ENCODE results near the gene ZNF496.

The ZNF496 gene

GRCh38 chr1:247288341-247288740 lies 43.3 kb downstream of the ZNF496 start:
- no peak for DNase-seq (ENCODE audit: low read depth in 2 of 2)
- H3K4me3 ChIP-seq (replicated peaks in 1 of 2; ENCODE audit: low read depth in 2 of 2, low read length in 2 of 2) = no peak overlapping the region
- TF ChIP-seq, protein P1, sequence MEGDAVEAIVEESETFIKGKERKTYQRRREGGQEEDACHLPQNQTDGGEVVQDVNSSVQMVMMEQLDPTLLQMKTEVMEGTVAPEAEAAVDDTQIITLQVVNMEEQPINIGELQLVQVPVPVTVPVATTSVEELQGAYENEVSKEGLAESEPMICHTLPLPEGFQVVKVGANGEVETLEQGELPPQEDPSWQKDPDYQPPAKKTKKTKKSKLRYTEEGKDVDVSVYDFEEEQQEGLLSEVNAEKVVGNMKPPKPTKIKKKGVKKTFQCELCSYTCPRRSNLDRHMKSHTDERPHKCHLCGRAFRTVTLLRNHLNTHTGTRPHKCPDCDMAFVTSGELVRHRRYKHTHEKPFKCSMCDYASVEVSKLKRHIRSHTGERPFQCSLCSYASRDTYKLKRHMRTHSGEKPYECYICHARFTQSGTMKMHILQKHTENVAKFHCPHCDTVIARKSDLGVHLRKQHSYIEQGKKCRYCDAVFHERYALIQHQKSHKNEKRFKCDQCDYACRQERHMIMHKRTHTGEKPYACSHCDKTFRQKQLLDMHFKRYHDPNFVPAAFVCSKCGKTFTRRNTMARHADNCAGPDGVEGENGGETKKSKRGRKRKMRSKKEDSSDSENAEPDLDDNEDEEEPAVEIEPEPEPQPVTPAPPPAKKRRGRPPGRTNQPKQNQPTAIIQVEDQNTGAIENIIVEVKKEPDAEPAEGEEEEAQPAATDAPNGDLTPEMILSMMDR (IDR thresholded peaks at IDR 0.05; ENCODE audit: low read depth, low read length) = no peak

GRCh38 chr1:247287460-247287859 lies 44.2 kb downstream of the ZNF496 start:
- TF ChIP-seq, protein P1 (IDR thresholded peaks at IDR 0.05; ENCODE audit: low read depth, low read length) = peak; percentile 6
- no peak for DNase-seq (ENCODE audit: low read depth in 2 of 2)
- H3K4me3 ChIP-seq (replicated peaks in 1 of 2; ENCODE audit: low read depth in 2 of 2, low read length in 2 of 2) = no peak overlapping the region

DNA sequence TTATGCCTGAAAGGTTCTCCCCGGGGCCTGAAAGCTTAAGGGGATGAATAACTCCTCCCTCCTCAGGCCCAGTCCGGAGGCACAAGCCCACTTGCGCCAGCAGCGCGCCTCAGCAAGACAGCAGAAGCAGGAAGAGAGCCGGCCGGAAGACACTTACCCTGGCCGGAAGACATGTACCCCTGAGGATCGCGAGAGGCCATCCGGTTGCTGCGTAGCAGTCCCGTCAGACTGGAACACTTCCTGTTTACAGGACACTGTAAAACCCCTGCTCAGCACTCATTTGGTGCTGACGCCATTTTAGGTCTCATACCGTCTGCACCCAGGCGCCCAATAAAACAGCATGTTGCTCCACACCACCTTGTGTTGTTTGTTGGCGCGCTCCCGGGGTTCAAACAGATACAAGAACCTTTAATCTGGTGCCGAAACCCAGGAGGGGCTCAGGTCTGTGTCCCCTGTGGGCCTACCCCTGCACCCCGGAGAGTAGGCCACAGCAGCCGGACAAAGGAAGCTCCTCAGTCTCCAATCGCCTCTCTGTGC lies 45.5 kb downstream of the ZNF496 start:
- no peak for DNase-seq (ENCODE audit: low read depth in 2 of 2)
- no peak overlapping the region for H3K4me3 ChIP-seq (replicated peaks in 1 of 2; ENCODE audit: low read depth in 2 of 2, low read length in 2 of 2)
- TF ChIP-seq, protein P1 (IDR thresholded peaks at IDR 0.05; ENCODE audit: low read depth, low read length) = no peak

GRCh38 chr1:247281001-247281574 lies 50.6 kb downstream of the ZNF496 start:
- TF ChIP-seq, protein P1 (IDR thresholded peaks at IDR 0.05; ENCODE audit: low read depth, low read length) = no peak
- H3K4me3 ChIP-seq (replicated peaks in 1 of 2; ENCODE audit: low read depth in 2 of 2, low read length in 2 of 2) = no peak overlapping the region
- DNase-seq (ENCODE audit: low read depth in 2 of 2) = peak in 1 of 2 donors; percentile 21

GRCh38 chr1:247277191-247277590 lies 54.5 kb downstream of the ZNF496 start:
- TF ChIP-seq, protein P1 (IDR thresholded peaks at IDR 0.05; ENCODE audit: low read depth, low read length) = no peak
- DNase-seq (ENCODE audit: low read depth in 2 of 2) = no peak
- H3K4me3 ChIP-seq (replicated peaks in 1 of 2; ENCODE audit: low read depth in 2 of 2, low read length in 2 of 2) = no peak overlapping the region

DNA sequence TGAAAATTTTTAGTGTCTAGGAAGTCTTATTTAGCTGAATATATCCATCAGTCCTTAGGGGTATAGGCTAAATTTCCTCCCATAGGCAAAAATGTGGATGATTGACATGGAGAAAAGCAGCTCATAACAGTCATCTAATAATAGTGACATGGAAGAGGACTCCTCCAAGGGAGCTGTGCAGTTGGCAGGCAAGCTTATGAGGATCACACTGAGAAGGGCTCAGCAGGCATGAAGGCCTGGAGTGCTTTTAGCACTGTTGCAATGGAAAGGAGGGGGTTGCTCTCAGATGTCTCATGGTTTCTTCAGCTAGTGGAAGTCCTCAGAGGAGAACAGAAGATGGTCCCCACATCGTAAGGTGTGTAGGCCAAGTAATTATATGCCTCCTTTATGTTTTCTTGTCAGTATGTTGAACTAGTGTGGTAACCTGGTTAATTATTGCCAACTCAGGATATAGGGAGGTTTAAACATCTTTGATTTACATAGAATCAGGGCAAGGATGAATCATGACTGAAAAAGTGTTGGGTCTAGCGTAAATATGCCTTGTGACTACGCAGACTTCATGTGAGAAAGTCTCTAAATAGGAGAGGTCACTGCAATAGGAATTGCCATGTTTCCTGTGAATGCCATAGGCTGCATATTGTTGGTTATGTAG lies 56.9 kb downstream of the ZNF496 start:
- TF ChIP-seq, protein P1 (IDR thresholded peaks at IDR 0.05; ENCODE audit: low read depth, low read length) = no peak
- no peak overlapping the region for H3K4me3 ChIP-seq (replicated peaks in 1 of 2; ENCODE audit: low read depth in 2 of 2, low read length in 2 of 2)
- no peak for DNase-seq (ENCODE audit: low read depth in 2 of 2)

Data from cardiac fibroblast (primary cell).